CD4-positive, alpha-beta T cell treated with Interleukin-4 for 4 hours (primary cell): Measurements from ENCODE around the gene TMEM232.

Source experiments
- DNase-seq: peaks from one replicate; pipeline ENCODE4 v3.0.0-alpha.2; 2020

TMEM232 gene

DNA sequence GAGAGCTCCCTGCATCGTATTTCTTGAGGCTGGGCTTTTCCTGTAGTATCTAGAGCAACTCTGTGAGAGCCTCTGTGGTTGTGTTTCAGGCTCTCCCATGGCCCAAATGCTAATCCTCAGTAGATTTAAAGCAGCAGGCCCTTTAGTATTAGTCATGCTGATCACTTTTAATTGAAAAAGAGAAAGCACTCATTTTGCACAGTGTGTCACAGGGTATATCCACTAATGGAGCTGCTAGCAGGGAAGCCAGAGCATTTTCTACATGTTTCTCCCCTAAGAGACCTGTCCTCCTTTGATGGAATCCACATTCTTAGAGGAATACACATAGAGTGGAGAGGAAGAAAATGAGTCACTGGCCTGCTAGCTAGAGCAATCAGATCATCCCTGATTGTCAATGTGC is 348.5 kb downstream of the TMEM232 start:
- no peak for DNase-seq

DNA sequence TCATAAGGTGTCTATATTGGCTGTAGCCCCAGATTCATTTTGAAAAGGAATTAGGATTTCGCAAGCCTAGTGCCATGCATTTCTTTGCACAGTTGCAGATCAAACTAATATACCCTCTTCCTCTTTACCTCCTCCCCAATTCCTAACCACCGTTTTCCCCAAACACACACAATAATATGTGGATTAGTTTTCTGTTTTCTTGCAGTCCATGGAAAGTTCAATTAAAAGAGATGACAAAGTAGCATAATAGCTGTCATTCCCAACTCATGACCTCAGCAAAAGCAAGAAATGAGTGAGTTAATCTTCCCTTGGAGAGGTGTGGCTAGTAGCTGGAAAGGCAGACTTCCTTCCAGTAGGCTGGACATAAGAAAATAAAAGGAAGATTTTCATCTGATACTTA is 349.1 kb downstream of the TMEM232 start:
- no peak for DNase-seq

DNA sequence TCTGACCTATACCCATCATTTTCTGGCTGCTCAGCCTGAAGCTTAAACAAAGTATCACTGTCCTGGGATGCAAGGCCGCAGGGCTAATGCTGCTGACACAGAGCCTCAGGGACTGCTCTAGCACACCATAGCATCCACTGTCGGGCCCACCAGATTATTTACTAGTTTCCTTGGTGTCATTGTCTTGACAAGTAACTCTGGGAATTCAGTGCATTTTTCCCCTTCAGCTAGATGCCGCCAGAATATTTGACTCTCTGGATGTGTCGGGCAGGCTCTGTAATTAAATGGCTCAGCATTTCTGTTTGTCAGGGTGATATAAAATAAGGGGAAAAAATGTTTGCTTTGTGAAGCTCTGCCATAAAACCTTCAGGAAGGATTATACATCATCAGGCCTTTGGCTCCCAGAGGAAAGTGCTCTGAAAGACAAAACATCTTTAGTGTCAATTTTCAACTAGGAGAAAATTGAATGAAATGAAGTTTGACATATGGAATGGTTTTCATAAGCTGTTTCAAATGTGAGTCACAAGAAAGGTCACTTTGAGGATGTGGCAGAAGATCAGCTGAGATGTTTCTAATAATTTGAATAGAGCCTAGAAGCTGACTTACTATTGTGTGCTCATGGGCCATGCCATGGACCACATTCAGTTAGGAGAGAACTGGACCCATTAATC is 350.1 kb downstream of the TMEM232 start:
- no peak for DNase-seq

DNA sequence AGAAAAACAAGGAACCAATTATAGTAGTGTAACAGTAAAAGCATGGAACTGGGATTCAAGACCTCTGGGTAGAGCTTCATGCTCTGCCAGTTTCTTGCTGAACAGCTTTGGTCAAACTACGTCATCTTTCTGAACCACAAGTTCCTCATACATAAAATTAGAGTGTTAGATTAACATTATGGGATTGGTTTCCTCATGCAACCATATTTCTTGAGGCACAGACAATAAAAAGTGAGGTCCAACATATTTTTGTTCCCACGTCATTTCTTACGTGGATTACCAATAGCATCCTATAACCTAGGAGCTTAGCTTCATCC is 354.8 kb downstream of the TMEM232 start:
- no peak for DNase-seq

DNA sequence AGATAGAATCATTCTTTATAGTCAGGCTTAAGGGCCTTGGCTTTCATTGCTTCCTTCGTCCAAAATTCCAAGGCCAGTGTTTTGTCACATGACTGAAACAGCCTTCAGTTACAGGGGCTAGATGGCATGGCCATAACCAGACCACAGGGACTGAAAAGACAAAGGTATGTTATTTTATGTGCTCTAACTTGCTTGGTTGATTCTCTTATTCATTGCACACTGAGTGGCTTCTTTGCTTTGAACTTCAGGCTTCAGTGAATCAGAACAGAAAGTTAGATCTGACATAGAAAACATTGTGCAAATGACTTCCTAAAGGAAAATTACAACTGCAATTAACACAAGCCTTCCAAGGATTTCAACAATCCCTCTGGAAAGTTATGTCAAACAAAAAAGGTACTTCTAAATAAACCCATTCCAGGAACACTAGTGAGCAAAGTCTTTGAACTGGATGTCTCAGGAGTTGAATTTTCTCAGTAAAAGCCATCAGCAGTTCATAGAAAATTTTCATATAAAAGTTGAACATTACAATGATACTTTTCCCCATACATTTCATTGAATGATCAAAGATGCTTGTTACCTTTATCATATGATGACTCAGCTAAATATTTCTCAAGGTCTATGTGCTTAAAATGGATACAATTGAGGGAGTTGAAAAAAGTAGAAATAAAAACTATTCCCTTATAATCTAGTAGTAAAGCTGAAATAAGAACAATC is 355.3 kb downstream of the TMEM232 start:
- DNase-seq, result no peak
